ENCODE results near the gene KCNN3.

The KCNN3 gene

GRCh38 chr1:154841384-154841783 is 28.7 kb downstream of the KCNN3 start:
- no peak for TF ChIP-seq CTCF (IDR thresholded peaks at IDR 0.05; ENCODE audit: insufficient read depth, low read depth, low read length, missing control alignments)
- H3K4me3 ChIP-seq (ENCODE audit: low read depth, low read length): no peak overlapping the region
- DNase-seq (ENCODE audit: low read depth): no peak

- no peak overlapping the region for H3K4me3 ChIP-seq (ENCODE audit: low read depth, low read length)
- DNase-seq (ENCODE audit: low read depth): no peak
- no peak for TF ChIP-seq CTCF (IDR thresholded peaks at IDR 0.05; ENCODE audit: insufficient read depth, low read depth, low read length, missing control alignments)
Measured at GRCh38 chr1:154840269-154841176, 29.6 kb downstream of the KCNN3 start.

GRCh38 chr1:154839691-154840090 is 30.4 kb downstream of the KCNN3 start:
- DNase-seq (ENCODE audit: low read depth): no peak
- H3K4me3 ChIP-seq (ENCODE audit: low read depth, low read length): no peak overlapping the region
- TF ChIP-seq CTCF (IDR thresholded peaks at IDR 0.05; ENCODE audit: insufficient read depth, low read depth, low read length, missing control alignments): no peak

GRCh38 chr1:154838988-154839387 is 31.1 kb downstream of the KCNN3 start:
- TF ChIP-seq CTCF (IDR thresholded peaks at IDR 0.05; ENCODE audit: insufficient read depth, low read depth, low read length, missing control alignments): no peak
- DNase-seq (ENCODE audit: low read depth): no peak
- no peak overlapping the region for H3K4me3 ChIP-seq (ENCODE audit: low read depth, low read length)

- no peak for DNase-seq (ENCODE audit: low read depth)
- H3K4me3 ChIP-seq (ENCODE audit: low read depth, low read length): no peak overlapping the region
- TF ChIP-seq CTCF (IDR thresholded peaks at IDR 0.05; ENCODE audit: insufficient read depth, low read depth, low read length, missing control alignments): no peak
Measured at GRCh38 chr1:154838461-154838860, 31.6 kb downstream of the KCNN3 start.

GRCh38 chr1:154837672-154838171 is 32.4 kb downstream of the KCNN3 start:
- H3K4me3 ChIP-seq (ENCODE audit: low read depth, low read length): no peak overlapping the region
- DNase-seq (ENCODE audit: low read depth): peak; percentile 86
- TF ChIP-seq CTCF (IDR thresholded peaks at IDR 0.05; ENCODE audit: insufficient read depth, low read depth, low read length, missing control alignments): no peak
